CD4-positive, alpha-beta T cell treated with Interleukin-1 beta for 1 hour (primary cell): ENCODE results near the gene MYCT1.
"Not testable (repeated sequence)": the region's sequence is repeated elsewhere in the genome, so short reads cannot be mapped to it uniquely, and the experiment has no call there.

ENCODE experiments used
- DNase-seq, 2 donors: peaks; one replicate each; pipeline ENCODE4 v3.0.0-alpha.2; 2020 to 2022

MYCT1 gene

GRCh38 chr6:152697634-152698033 lies at the start of gene MYCT1:
TSS of gene MYCT1 (plus strand) at chr6:152697897. CDS start at chr6:152697903, 6 bp downstream.
- DNase-seq = no peak

GRCh38 chr6:152648105-152648504 lies 49.6 kb upstream of the MYCT1 start:
- DNase-seq = no peak

GRCh38 chr6:152651986-152652385 lies 45.7 kb upstream of the MYCT1 start:
- no peak for DNase-seq

DNA sequence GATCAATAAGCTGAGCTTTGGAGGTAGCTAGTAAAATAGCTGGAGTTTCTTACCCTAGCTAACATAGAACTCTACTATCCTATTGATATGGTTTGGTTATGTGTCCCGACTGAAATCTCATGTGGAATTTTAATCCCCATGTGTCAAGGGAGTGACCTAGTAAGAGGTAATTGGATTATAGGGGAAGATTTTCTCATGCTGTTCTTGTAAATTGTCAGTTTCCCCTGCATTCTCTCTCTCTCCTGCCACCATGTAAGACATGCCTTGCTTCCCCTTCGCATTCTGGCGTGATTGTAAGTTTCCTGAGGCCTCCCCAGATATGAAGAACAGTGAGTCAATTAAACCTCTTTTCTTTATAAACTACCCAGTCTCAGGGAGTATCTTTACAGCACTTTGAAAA lies 35.9 kb upstream of the MYCT1 start:
- no peak for DNase-seq

GRCh38 chr6:152669895-152670294 lies 27.8 kb upstream of the MYCT1 start:
- no peak for DNase-seq

DNA sequence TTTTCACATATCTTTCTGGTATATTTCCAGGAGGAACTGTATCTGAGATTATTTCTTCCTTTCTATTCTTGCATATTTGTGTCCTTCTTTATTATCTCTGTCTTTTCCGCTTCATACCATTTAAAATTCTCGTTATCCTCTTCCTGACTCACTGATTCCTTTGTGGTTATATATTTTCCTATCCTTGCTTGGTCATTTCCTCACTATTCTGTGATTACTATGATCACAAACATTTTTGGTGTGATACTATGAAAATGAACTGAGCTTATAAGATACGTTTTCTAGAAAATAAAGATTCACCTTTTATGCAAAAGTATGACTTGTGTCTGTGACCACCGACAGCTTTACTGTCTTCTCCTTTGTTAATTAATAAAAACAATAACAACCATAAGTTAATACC lies 26.5 kb upstream of the MYCT1 start:
- DNase-seq = no peak

GRCh38 chr6:152673236-152673635 lies 24.5 kb upstream of the MYCT1 start:
- no peak for DNase-seq

GRCh38 chr6:152680151-152680550 lies 17.5 kb upstream of the MYCT1 start:
- DNase-seq = no peak

GRCh38 chr6:152680879-152681517 lies 16.7 kb upstream of the MYCT1 start:
- DNase-seq = no peak

DNA sequence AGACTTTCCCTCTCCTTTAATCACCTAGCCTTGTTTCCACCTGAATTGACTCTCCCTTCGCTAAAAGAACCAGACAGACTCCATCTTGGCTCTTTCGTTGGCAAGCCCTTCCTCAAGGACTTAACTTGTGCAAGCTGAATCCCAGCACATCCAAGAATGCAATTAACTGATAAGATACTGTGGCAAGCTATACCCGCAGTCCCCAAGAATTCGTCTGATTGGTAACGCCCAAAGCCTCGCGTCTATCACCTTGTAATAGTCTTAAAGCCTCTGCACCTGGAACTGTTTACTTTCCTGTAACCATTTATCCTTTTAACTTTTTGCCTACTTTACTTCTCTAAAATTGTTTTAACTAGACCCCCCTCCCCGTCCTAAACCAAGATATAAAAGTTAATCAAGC lies 15.6 kb upstream of the MYCT1 start:
- no peak for DNase-seq

- DNase-seq = not testable (repeated sequence)
These were observed 14.8 kb upstream of the MYCT1 start for GRCh38 chr6:152682935-152683334.

GRCh38 chr6:152685819-152686218 lies 11.9 kb upstream of the MYCT1 start:
- DNase-seq = no peak

- DNase-seq = no peak
These were observed 2.2 kb upstream of the MYCT1 start for GRCh38 chr6:152695372-152696045.

- no peak for DNase-seq
These were observed 1.2 kb upstream of the MYCT1 start for GRCh38 chr6:152696522-152696921.

DNA sequence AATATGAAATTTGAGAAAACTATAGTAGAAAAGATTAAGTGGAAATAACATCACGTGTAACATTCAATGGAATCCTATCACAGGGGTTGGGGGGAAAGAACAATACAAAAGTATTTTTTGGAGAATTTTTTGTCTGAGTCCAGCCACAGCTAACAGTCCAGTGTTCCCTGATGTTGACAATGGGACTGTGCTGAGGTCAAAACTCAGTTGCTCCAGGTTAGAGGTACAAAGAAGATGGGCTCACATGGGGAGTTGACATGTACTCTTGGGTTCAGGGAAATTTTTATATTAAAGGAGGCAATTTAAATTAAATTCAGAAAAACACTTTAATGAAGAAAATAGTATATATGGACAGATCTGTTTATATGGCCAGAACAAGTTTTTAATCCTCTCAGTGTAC lies 995 bp downstream of the MYCT1 start:
- DNase-seq = no peak

- no peak for DNase-seq
These were observed 2.7 kb downstream of the MYCT1 start for GRCh38 chr6:152700427-152700826.

GRCh38 chr6:152701081-152701862 lies 3.6 kb downstream of the MYCT1 start:
- DNase-seq = no peak

- DNase-seq = no peak
These were observed 4.2 kb downstream of the MYCT1 start for GRCh38 chr6:152701863-152702401.

- not testable (repeated sequence) for DNase-seq
These were observed 6.1 kb downstream of the MYCT1 start for GRCh38 chr6:152703750-152704149.

DNA sequence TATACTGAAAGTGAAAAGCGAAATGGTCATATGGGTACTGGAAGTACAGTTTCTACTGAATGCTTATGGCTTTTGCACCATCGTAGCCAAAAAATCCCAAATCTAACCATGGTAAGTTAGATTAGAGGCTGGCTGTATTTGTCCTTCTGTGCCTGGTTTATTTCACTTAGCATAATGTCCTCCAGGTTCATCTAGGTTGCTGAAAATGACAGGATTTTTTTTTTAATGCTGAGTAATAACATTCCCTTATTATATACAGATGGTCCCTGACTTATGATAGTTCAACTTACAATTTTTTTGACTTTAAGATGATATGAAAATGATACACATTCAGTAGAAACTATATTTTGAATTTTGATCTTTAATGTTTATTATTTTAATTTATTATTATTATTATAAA lies 7.6 kb downstream of the MYCT1 start:
- DNase-seq = no peak

- no peak for DNase-seq
These were observed 18.6 kb downstream of the MYCT1 start for GRCh38 chr6:152716322-152716721.

DNA sequence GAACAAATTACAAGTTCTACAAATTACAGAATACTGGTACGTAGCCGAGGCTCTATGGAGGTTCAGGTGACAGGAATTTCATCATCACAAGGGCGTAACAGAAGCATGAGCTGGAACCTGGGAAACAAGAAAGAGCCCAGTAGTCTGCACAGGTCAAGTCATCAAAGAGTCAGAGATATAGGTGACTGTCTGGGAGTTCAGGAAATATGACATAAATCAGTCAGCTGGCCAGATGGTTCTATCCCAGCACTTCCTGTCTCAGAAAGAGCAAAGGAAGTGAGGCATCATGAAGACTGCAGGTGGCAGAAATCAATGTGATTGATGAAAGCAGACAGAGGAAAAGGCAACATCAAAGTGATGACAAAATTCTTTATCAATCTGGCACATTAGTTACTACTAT lies 23.3 kb downstream of the MYCT1 start:
- no peak for DNase-seq

DNA sequence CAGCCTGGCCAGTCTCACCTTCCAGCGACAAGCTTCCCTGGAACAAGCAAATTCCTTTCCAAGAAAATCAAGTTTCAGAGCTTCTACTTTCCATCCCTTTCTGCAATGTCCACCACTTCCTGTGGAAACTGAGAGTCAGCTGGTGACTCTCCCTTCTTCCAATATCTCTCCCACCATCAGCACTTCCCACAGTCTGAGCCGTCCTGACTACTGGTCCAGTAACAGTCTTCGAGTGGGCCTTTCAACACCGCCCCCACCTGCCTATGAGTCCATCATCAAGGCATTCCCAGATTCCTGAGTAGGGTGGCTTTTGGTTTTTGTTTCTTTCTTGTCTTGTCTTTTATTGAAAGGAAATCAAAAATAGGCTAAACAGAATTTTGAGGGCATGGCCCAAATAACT lies 24.3 kb downstream of the MYCT1 start:
- no peak for DNase-seq

DNA sequence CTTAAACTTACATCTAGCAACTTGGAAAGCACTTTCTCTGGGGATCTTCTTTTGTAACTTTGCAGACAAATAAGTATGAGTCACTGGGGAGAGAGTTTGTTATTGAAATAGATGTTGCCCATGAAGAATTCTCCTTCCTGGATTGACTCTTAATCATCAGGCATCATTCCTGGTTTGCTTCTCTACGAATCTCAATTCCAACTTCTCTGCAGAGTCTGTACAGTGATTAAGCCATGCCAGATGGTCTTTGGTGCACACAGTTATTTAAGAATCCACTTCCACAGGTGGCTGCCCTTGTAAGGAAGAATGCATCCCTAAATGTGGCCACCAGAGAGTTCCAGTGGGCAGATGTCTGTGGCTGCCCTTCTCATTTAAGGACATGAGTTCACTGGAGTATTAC lies 25.7 kb downstream of the MYCT1 start:
- no peak for DNase-seq
